Spleen (tissue), 7 donors: ENCODE results near the gene PSMF1.

Experiments
- CTCF ChIP-seq, 11 experiments: fragments of 200-600 bp in 7 of 11; fragments of 450-650 bp in 4 of 11; sonication (generic) in 4 of 11; IDR thresholded peaks in 8 of 11; conservative IDR thresholded peaks in 3 of 11; 1 replicate in 7 of 11; 2 replicates in 4 of 11; pipeline versions ENCODE4 v1.4.0 to v1.8.0; 2016 to 2021; ENCODE audit warnings: antibody characterized with exemption in 11 of 11, inconsistent platforms in 4 of 11, mild to moderate bottlenecking in 1 of 11
- POLR2A ChIP-seq, 3 donors: fragments of 450-650 bp; IDR thresholded peaks; one replicate each; pipeline ENCODE4 v1.5.1; 2017; ENCODE audit warnings: antibody characterized with exemption in 3 of 3, mild to moderate bottlenecking in 1 of 3
- POLR2AphosphoS5 ChIP-seq, 3 donors: sonication (generic); formaldehyde crosslinking; IDR thresholded peaks; one replicate each; pipeline ENCODE4 v1.5.1; 2017; ENCODE audit warnings: antibody characterized with exemption in 3 of 3
- donor health status: DM: no; HTN: no; CAD: no; lungs with moderate emphysema.
- donor health status: DM: no; HTN: no; CAD: no.
- donor health status: DM: no; HTN: no; CAD: no.

GRCh38 chr20:1195226-1195625 lies 76.8 kb downstream of the PSMF1 start:
- TF ChIP-seq CTCF (IDR thresholded peaks at IDR 0.05 in 8 of 11, conservative IDR thresholded peaks at IDR 0.05 in 3 of 11) (no peak), POLR2A (IDR thresholded peaks at IDR 0.05) (no peak), POLR2AphosphoS5 (IDR thresholded peaks at IDR 0.05) (no peak)
